HG03469 (cell line): ENCODE results near the gene ERBB2.
"Not testable (repeated sequence)": the region's sequence is repeated elsewhere in the genome, so short reads cannot be mapped to it uniquely, and the experiment has no call there.

Source experiments
- ATAC-seq: cut with Tn5 transposase; IDR thresholded peaks from one replicate; pipeline ENCODE4 v1.9.1; 2021; ENCODE audit warnings: mild to moderate bottlenecking, moderate library complexity, moderate number of reproducible peaks; ENCODE audit not compliant: unreplicated experiment

The ERBB2 gene

DNA sequence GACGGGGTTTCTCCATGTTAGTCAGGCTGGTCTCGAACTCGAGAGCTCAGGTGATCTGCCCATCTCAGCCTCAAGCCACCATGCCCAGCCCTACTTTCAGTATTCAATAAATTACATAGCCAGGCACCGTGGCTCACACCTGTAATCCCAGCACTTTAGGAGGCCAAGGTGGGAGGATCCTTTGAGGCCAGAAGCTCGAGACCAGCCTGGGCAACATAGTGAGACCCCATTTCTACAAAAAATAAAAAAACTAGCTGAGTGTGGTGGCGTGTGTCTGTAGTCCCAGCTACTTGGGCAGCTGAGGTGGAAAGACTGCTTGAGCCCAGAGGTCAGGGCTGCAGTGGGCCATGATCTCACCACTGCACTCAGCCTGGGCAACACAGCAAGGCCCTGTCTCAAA, 22.2 kb downstream of the ERBB2 start:
- no peak for ATAC-seq

DNA sequence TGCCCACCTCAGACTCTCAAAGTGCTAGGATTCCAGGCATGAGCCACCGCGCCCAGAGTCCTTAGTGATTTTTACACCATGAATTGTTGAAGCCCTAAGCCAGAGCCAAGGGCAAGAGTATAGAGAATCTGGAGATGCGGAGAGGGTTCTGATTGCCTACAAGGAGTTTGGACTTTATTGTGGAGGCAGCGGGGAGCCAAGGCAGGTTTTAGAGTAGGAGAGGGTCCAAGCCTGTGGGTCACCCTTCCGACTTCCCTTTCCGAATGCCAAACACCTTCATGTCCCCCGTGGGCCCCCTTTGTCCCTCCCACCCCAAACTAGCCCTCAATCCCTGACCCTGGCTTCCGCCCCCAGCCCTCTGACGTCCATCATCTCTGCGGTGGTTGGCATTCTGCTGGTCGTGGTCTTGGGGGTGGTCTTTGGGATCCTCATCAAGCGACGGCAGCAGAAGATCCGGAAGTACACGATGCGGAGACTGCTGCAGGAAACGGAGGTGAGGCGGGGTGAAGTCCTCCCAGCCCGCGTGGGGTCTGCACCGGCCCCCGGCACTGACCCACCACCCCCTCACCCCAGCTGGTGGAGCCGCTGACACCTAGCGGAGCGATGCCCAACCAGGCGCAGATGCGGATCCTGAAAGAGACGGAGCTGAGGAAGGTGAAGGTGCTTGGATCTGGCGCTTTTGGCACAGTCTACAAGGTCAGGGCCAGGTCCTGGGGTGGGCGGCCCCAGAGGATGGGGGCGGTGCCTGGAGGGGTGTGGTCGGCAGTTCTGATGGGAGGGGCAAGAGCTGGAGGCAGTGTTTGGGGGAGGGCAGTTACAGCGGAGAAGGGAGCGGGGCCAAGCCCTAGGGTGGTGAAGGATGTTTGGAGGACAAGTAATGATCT, 23.3 kb downstream of the ERBB2 start:
- ATAC-seq = no peak

GRCh38 chr17:39724731-39725130, 24.9 kb downstream of the ERBB2 start:
- ATAC-seq = no peak

DNA sequence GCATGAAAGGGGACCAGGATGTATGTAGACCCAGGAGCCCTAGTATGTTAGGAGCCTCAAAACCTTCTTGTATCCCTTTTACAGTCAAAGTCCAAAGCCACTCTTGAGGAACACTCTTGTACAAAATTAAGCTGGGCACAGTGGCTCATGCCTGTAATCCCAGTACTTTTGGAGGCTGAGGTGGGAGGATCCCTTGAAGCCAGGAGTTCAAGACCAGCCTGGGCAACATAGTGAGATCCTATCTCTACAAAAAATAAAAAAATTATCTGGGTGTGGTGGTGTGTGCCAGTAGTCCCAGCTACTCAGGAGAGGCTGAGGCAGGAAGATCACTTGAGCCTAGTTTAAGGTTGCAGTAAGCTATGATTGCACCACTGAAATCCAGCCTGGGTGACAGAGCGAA, 26.1 kb downstream of the ERBB2 start:
- ATAC-seq = not testable (repeated sequence)

GRCh38 chr17:39726617-39727016, 26.8 kb downstream of the ERBB2 start:
- ATAC-seq = no peak

DNA sequence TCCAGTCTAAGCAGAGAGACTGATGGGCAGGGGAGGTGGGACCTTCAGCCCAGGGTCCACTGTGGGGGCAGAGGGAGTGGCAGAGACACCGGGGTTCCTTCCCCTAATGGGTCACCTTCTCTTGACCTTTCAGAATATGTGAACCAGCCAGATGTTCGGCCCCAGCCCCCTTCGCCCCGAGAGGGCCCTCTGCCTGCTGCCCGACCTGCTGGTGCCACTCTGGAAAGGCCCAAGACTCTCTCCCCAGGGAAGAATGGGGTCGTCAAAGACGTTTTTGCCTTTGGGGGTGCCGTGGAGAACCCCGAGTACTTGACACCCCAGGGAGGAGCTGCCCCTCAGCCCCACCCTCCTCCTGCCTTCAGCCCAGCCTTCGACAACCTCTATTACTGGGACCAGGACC, 27.7 kb downstream of the ERBB2 start:
- ATAC-seq = no peak

DNA sequence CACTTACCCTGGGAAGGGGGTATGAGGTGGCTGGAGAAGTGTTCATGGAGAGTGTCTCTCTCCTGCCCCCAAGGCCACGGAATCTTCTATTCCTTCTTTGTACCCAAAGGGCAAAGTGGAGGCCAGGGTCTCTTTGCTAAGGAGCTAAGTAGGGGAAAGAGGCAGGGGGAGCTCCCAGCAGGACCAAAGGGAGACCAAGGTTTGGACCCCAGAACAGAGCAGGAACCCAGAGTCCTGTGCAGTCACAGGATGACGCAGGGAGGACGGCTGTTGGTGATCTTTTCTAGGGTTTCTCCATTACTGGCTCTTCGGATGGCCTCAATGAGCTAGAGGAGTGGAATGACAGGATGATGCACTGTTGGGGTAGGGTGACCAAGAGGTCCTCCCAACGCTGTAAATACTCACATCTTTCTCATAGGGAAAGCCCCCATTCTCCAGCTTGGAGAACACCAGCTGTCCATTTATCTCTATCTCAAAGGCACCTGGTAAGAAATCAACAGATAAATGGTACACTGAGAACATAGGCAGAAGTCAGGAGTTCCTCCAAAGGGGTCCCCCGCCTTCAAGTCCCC, 29.5 kb downstream of the ERBB2 start:
- ATAC-seq = no peak

DNA sequence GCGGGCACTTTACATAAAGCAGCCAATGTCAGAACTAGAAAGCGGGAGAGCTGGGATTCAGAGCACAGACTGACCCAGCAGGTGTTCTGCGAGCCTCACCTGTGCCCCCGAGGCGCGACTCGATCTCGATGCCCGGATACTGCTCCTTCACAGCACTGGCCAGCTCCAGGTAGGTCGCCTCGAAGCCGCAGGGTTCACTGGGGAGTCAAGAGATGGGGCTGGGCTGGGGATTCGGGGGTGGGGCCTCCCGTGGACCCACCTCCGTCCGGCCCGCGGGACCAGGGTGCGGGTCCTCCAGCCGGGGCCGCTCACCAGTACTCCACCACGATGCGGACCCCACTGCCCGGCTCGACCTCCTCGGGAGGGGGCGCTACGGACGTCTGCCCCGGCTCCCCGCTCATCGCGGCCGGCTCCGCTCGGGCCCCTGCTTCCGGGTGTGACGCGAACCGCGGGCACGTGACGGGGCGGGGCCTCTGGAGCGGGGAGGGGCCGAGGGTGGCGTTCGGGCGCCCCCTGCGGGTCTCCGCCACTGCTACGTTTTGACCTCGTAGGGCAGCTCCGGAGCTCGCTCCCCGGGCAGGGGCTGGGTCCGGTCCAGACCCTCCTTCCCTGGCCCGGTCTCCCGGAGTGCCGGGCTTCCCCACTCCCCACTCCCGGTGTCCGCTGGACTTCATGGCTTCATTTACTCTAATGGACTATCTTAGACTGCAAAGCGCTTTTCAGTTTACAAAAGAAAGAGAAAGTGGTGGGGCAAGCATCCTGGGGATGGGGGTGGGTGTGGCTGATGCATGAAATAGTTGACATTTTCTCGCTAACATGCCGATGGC, 30.4 kb downstream of the ERBB2 start, which contains the start of gene MIEN1:
MIEN1 (minus strand) TSS at position 438 of the 827 bp plus-strand sequence; CDS start at position 401, 37 bp downstream.
- ATAC-seq = peak; percentile 61

DNA sequence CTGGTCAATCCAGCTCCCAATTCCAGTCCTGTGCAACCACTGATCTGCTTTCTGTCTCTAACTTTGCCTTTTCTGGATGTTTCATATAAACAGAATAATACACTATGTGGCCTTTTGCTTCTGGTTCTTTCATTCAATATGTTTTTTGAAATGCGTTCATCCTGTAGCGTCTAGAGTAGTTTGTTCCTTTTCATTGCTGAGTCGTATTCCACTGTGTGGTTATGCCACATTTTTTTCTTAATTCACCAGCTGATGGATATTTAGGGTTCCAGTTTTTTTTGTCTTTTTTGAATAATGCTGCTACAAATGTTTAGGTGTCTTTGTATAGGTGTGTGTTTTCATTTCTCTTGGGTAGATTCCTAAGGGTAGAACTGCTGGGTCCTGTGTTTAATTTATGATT, 32.7 kb downstream of the ERBB2 start:
- no peak for ATAC-seq

GRCh38 chr17:39735882-39736281, 36.0 kb downstream of the ERBB2 start:
- no peak for ATAC-seq

- no peak for ATAC-seq
These were observed 36.7 kb downstream of the ERBB2 start for GRCh38 chr17:39736319-39737165.

GRCh38 chr17:39737206-39737759, 37.4 kb downstream of the ERBB2 start:
- ATAC-seq = no peak

- no peak for ATAC-seq
These were observed 38.1 kb downstream of the ERBB2 start, which contains the start of gene GRB7 for GRCh38 chr17:39737760-39738567. TSS of gene GRB7 (plus strand) at chr17:39737938. CDS start at chr17:39742302, 4,364 bp downstream.

GRCh38 chr17:39738568-39738901, 38.7 kb downstream of the ERBB2 start:
- no peak for ATAC-seq

DNA sequence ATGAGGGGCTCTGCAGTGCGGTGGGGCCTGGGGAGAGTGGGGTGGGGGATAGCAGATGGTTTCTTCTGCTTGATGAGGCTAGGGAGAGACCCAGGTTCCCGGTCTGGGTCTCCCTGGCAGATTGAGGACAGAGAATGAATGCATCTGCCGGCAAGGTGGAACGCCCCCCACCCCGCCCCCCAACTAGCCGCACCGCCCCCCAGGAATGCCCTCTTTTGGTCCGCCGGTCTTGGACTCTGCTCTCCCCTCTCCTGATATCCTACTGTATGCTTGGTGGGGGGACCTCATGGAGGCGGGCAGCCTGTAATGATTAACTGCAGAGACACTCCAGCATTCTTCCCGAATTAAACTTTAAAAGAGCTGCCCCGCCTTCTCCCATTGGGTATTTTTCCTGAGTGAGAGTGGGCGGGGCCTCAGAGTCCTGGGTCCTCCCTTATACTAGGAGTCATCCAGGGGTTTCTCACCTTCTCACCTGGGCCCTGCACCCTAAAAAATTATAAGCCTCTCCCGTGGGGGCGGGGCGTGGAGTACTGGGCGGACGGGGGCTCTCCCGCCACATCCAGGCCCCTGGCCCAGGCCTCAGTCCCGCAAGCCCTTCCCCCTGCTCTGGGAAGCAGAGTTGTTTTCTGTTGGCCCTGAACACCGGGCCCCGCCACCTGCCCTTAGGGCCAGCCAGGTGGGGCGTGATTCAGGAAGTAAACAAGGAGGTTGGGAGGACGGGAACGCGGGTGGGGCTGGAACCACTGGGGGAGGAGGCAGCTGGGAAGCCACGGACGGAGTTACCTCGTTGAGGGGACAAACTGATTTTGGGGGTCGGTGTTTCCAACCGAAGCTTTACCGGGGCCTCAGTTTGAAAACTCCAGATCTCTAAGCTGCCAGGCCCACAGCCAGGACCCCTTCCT, 39.4 kb downstream of the ERBB2 start:
- ATAC-seq = no peak

DNA sequence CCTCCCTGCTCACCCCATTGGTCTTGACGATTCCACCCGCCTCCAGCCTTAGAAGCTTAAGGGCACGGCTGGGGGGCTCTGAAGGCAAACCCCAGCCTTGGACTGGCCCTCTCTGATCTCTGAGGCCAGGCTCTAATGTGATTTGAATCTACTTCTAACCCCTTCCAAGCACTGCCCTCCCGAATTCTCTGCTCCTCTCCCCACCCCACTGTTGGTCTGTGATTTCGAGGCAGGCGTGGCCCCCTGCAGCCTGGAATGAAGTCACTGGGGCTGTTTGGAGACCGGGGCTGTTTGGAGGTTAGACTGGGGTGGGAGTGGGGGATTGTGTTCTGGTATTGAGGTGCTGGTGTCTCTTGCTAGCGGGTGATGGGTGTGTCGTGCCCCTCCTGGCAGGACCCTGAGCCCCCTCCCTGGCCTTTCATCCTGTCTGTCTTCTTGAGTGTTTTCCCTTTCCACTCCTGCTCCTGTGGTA, 40.1 kb downstream of the ERBB2 start:
- no peak for ATAC-seq

- ATAC-seq = no peak
These were observed 40.7 kb downstream of the ERBB2 start for GRCh38 chr17:39740357-39741111.
